Globus pallidus (tissue), 1 donor: ENCODE results near the gene RBM24.

Experiments used
- DNase-seq: peaks from one replicate; pipeline ENCODE4 v3.0.0-alpha.2; 2015; ENCODE audit warnings: low spot score

RBM24 gene

DNA sequence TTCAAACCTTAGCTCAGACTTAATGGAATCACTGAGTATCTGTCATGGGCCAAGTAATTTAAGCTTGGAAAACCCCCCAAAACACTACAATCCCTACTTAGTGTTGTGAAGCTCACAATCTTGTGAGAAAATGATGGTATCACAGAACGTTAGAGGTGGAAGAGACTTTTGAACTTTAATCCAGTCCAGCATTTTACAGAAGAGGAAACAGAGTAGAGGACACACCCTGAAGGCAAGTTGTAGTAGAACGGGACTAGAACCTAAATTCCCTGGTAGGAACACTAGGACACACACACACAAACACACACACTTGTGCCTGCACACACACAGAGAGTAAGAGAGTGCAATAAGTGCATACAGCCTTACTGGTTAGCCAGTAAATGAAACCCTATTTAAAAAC, 62.1 kb downstream of the RBM24 start:
- no peak for DNase-seq
